Nephron progenitor cell (in vitro differentiated cells): ENCODE measurements around the gene MSL1.

Experiments used
- DNase-seq: peaks from one replicate; pipeline ENCODE4 v3.0.0; 2021
- H3K27ac Mint-ChIP-seq: 2 replicates; pipeline ENCODE4 v1.8.0; 2021; ENCODE audit warnings: mild to moderate bottlenecking, moderate library complexity, mixed read lengths
- H3K27me3 Mint-ChIP-seq: 2 replicates; pipeline ENCODE4 v1.8.0; 2021; ENCODE audit warnings: mild to moderate bottlenecking, low read depth, mixed read lengths; ENCODE audit not compliant: poor library complexity
- H3K36me3 Mint-ChIP-seq: 2 replicates; pipeline ENCODE4 v1.8.0; 2021; ENCODE audit warnings: low read depth, mixed read lengths
- H3K4me1 Mint-ChIP-seq: 2 replicates; pipeline ENCODE4 v1.8.0; 2021; ENCODE audit warnings: mixed read lengths
- H3K4me3 Mint-ChIP-seq: 2 replicates; pipeline ENCODE4 v1.8.0; 2021; ENCODE audit warnings: mild to moderate bottlenecking, moderate library complexity, mixed read lengths
- H3K9me3 Mint-ChIP-seq: 2 replicates; pipeline ENCODE4 v1.8.0; 2021; ENCODE audit warnings: mild to moderate bottlenecking, moderate library complexity, mixed read lengths
- TF ChIP-seq, protein P1 (sequence below): fragments of 200-600 bp; sonication (generic); IDR thresholded peaks from 2 replicates; pipeline ENCODE4 v1.5.0; 2021; ENCODE audit warnings: antibody characterized with exemption

Gene MSL1

DNA sequence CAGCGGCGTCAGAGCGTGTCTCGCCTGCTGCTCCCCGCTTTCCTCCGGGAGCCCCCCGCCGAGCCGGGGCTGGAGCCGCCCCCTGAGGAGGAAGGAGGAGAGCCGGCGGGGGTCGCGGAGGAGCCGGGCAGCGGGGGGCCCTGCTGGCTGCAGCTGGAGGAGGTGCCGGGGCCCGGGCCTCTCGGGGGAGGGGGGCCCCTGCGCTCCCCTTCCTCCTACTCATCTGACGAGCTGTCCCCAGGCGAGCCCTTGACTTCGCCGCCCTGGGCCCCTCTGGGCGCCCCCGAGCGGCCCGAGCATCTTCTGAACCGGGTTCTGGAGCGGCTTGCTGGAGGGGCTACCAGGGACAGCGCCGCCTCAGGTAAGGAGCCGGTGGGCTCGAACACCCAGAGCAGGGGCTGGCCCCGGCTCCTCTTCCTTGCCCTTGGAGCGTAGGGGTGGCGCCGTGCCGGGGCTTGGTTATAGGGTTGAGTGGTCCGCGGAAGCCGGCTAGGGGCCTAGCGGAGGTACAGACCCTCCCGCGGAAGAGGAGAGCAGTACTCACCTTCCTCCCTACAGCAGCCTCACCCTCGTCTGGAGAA is 56.3 kb downstream of the MSL1 start:
- Mint-ChIP-seq H3K27ac (no peak overlapping the region), H3K27me3 (peaks cover 4% of the 10 kb centered on the region), H3K36me3 (peaks cover 33% of the 10 kb centered on the region), H3K9me3 (no peaks in the 10 kb centered on the region), H3K4me3 (peak overlapping the region; percentile 76), H3K4me1 (peaks cover 38% of the 10 kb centered on the region)
- TF ChIP-seq, protein P1, sequence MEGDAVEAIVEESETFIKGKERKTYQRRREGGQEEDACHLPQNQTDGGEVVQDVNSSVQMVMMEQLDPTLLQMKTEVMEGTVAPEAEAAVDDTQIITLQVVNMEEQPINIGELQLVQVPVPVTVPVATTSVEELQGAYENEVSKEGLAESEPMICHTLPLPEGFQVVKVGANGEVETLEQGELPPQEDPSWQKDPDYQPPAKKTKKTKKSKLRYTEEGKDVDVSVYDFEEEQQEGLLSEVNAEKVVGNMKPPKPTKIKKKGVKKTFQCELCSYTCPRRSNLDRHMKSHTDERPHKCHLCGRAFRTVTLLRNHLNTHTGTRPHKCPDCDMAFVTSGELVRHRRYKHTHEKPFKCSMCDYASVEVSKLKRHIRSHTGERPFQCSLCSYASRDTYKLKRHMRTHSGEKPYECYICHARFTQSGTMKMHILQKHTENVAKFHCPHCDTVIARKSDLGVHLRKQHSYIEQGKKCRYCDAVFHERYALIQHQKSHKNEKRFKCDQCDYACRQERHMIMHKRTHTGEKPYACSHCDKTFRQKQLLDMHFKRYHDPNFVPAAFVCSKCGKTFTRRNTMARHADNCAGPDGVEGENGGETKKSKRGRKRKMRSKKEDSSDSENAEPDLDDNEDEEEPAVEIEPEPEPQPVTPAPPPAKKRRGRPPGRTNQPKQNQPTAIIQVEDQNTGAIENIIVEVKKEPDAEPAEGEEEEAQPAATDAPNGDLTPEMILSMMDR, result no peak
- peak; percentile 50 for DNase-seq

DNA sequence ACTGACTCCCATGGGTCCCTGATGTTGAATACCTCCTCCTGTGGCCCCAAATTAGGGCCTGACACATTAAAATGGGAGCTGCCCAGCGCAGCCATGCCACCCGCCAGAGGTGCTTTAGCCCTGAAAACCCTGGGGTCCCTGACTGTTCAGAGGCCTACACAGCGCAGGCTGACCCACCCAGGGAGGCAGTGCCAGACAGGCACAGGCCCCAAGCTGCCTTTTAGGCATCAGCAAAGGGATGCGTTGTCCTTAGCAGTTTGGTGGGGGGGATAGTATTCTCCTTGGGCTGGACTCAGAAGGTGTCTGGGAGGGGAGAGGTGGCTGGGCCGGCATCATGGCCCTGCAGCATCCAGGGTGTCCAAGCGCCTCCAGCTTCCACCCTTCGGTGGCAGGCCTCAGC is 56.9 kb downstream of the MSL1 start:
- no peak for DNase-seq
- Mint-ChIP-seq H3K4me3 (peak overlapping the region; percentile 76), H3K9me3 (no peaks in the 10 kb centered on the region), H3K36me3 (peaks cover 28% of the 10 kb centered on the region), H3K4me1 (peaks cover 38% of the 10 kb centered on the region), H3K27me3 (peaks cover 4% of the 10 kb centered on the region), H3K27ac (no peak overlapping the region)
- TF ChIP-seq, protein P1, result no peak

DNA sequence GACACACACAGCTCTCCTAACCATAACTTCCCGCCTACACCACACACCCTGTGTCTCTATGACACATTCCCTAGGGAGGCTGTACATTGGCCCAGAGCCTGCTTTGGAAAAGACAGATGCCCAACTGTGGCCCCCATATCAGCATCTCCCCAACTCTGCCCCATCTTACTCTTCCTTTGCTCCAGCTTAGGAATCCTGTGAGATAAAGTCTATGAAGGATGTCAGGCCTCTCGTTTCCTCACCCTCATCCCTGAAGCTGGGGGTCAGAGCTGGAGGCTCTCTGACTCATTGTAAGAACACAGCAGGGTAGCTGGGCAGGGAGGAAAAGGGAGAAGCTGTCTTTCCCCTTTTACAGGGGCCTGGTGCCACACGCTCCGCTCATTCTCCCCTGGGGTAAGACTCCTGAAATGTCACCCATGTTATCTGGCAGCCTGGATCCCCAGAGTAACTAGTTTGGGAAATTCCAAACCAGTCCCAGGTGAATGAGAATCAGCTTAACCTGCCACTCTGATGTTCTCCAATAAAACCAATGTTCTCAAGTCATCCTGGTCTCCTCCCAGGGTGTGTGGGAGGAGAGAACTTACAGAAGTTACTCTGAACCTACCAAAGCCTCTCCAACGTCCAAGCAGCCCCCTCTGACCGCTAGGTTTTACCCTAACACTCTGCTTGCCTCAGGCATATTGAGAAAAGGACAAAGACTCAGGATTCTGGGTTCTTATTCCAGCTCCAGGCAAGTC is 58.3 kb downstream of the MSL1 start:
- Mint-ChIP-seq H3K4me3 (no peak overlapping the region), H3K9me3 (no peaks in the 10 kb centered on the region), H3K4me1 (peaks cover 36% of the 10 kb centered on the region), H3K36me3 (peaks cover 22% of the 10 kb centered on the region), H3K27me3 (peaks cover 4% of the 10 kb centered on the region), H3K27ac (no peak overlapping the region)
- TF ChIP-seq, protein P1, result no peak
- no peak for DNase-seq

DNA sequence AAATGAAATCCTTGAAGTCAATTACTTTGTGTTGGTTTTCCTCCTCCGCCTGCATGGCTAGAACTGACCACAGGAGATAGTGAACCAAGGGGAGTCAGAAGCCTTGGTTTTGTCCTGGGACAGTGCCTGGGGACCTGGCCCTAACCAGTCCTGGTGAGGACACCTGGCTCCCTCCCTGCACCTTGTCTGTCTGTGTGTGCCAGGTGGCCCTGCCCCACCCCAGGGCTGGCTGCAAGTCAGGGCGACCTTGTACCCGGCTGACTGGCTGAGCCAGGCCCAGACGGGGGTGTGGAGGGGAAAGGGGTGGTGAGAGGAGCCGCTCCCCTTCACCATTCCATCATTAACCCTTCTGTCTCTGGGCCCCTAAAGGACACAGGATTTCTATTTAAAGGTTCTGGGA is 58.9 kb downstream of the MSL1 start:
- no peak overlapping the region for H3K4me3 Mint-ChIP-seq
- H3K27ac Mint-ChIP-seq, result no peak overlapping the region
- TF ChIP-seq, protein P1, result no peak
- H3K27me3 Mint-ChIP-seq, result peaks cover 4% of the 10 kb centered on the region
- DNase-seq, result no peak
- peaks cover 22% of the 10 kb centered on the region for H3K36me3 Mint-ChIP-seq
- H3K4me1 Mint-ChIP-seq, result peaks cover 36% of the 10 kb centered on the region
- no peaks in the 10 kb centered on the region for H3K9me3 Mint-ChIP-seq

DNA sequence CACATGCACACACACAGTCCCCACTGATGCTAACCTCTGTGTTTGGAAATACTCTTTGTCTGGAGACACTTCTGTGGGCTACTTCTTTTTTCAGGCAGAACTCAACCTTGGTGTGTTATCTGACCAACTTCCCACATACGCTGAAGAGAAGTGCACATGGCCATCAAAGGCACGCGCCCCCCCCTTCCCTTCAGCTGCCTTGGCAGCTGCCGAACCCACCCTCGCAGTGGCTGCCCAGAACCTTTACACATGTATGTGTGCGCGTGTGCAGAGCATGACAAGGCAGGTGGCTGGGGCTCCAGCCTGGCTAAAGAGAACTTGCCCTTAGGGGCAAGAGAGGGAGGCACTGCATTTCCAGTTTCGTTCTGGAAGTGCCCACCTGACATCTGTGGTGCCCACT is 59.4 kb downstream of the MSL1 start:
- no peak overlapping the region for H3K4me3 Mint-ChIP-seq
- no peak for DNase-seq
- H3K9me3 Mint-ChIP-seq, result no peaks in the 10 kb centered on the region
- H3K36me3 Mint-ChIP-seq, result peaks cover 17% of the 10 kb centered on the region
- H3K27ac Mint-ChIP-seq, result no peak overlapping the region
- H3K27me3 Mint-ChIP-seq, result peaks cover 4% of the 10 kb centered on the region
- TF ChIP-seq, protein P1, result no peak
- peaks cover 33% of the 10 kb centered on the region for H3K4me1 Mint-ChIP-seq

DNA sequence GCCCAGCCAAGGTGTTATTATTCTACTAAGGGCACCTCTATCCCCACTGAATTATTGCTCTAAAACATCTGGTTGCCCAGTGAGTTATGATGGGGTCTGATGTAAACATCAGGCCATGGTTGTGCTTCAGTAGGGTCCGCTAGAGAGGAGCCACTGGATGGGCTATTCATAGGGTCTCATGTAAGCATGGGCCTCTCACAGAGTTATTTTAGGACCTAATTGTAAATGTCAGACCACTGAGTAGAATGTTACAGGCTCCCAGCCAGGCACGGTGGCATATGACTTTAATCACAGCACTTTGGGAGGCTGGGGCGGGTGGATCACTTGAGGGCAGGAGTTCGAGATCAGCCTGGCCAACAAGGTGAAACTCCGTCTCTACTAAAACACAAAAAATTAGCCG is 60.8 kb downstream of the MSL1 start:
- no peak overlapping the region for H3K27ac Mint-ChIP-seq

More for the DNA sequence above, 60.8 kb downstream of the MSL1 start:
- TF ChIP-seq, protein P1, result no peak
- peaks cover 15% of the 10 kb centered on the region for H3K36me3 Mint-ChIP-seq
- peaks cover 21% of the 10 kb centered on the region for H3K4me1 Mint-ChIP-seq
- no peak for DNase-seq
- H3K9me3 Mint-ChIP-seq, result no peaks in the 10 kb centered on the region
- peaks cover 4% of the 10 kb centered on the region for H3K27me3 Mint-ChIP-seq
- H3K4me3 Mint-ChIP-seq, result no peak overlapping the region
